Smooth muscle cell (in vitro differentiated cells): ENCODE measurements around the gene NR2F1. TPM values are rescaled to one million over a fixed set of nuclear protein-coding genes. Genes with fewer than 3 reads are reported as not detected.

Experiments used
- DNase-seq: peaks from one replicate; lab custom pipeline; 2025; ENCODE audit not compliant: unreplicated experiment; lab: John Stamatoyannopoulos, UW
- H2AFZ ChIP-seq: fragments of 200-600 bp; sonication (generic); 2 replicates; pipeline ENCODE4 v1.6.0; 2016; ENCODE audit warnings: antibody characterized with exemption, low read depth, mild to moderate bottlenecking
- H3F3A ChIP-seq: fragments of 200-600 bp; sonication (generic); 2 replicates; pipeline ENCODE4 v1.6.0; 2017; ENCODE audit warnings: antibody characterized with exemption, low read depth
- H3K27ac ChIP-seq: fragments of 200-600 bp; sonication (generic); 2 replicates; pipeline ENCODE4 v1.5.1; 2016; ENCODE audit warnings: low read depth, mild to moderate bottlenecking
- H3K27me3 ChIP-seq: fragments of 200-600 bp; sonication (generic); 2 replicates; pipeline ENCODE4 v1.6.1; 2016; ENCODE audit warnings: low read depth, mild to moderate bottlenecking
- H3K36me3 ChIP-seq: fragments of 200-600 bp; sonication (generic); 2 replicates; pipeline ENCODE4 v1.5.1; 2016; ENCODE audit warnings: low read depth
- H3K4me1 ChIP-seq: fragments of 200-600 bp; sonication (generic); 2 replicates; pipeline ENCODE4 v1.5.1; 2016; ENCODE audit warnings: low read depth
- H3K4me2 ChIP-seq: fragments of 200-600 bp; sonication (generic); 2 replicates; pipeline ENCODE4 v1.6.0; 2016; ENCODE audit warnings: mild to moderate bottlenecking
- H3K4me3 ChIP-seq: fragments of 200-600 bp; sonication (generic); 2 replicates; pipeline ENCODE4 v1.5.1; 2016; ENCODE audit warnings: mild to moderate bottlenecking
- H3K79me2 ChIP-seq: fragments of 200-600 bp; sonication (generic); 2 replicates; pipeline ENCODE4 v1.6.0; 2016; ENCODE audit warnings: low read depth, mild to moderate bottlenecking
- H3K9ac ChIP-seq: fragments of 200-600 bp; sonication (generic); 2 replicates; pipeline ENCODE4 v1.6.0; 2016; ENCODE audit warnings: low read depth
- H3K9me3 ChIP-seq: fragments of 200-600 bp; sonication (generic); replicated peaks from 2 replicates; pipeline ENCODE4 v1.5.1; 2016; ENCODE audit warnings: low read depth
- H4K20me1 ChIP-seq: fragments of 200-600 bp; sonication (generic); 2 replicates; pipeline ENCODE4 v1.6.0; 2016; ENCODE audit warnings: low read depth
- CTCF ChIP-seq: fragments of 200-600 bp; sonication (generic); IDR thresholded peaks from 2 replicates; pipeline ENCODE4 v1.5.1; 2017; ENCODE audit warnings: borderline replicate concordance, mild to moderate bottlenecking, antibody characterized with exemption; ENCODE audit not compliant: insufficient read depth, poor library complexity, severe bottlenecking
- WGBS: methylation state at CpG from one replicate; pipeline ENCODE4 v1.1.7; 2016; ENCODE audit warnings: low lambda C conversion rate; 5-methylcytosine and 5-hydroxymethylcytosine counted together
- polyA plus RNA-seq: library from polyadenylated mRNA; unstranded; fragments of >200 nt; fragmentation: Nextera tagmentation; extraction: Ambion mirVana; gene quantifications from 2 replicates; pipeline ENCODE4 v1.2.1, GENCODE V29; 2016
- total RNA-seq: library from RNA; depleted of rRNA; stranded (reverse); fragments of >200 nt; gene quantifications from 2 replicates; pipeline ENCODE4 v1.2.3, GENCODE V29; 2014

Gene NR2F1
- total and polyA plus RNA-seq, 2 experiments from 2014 or later, result 6.0 to 8.2 TPM

- Histone ChIP-seq H3K9me3 (no peaks in the 10 kb centered on the region), H3K4me3 (peak overlapping the region; percentile 79), H3K27me3 (peaks cover 69% of the 10 kb centered on the region), H3K27ac (no peak overlapping the region), H4K20me1 (peaks cover 26% of the 10 kb centered on the region), H3K4me1 (peaks cover 51% of the 10 kb centered on the region), H3K36me3 (no peaks in the 10 kb centered on the region), H3K9ac (no peak overlapping the region), H3F3A (peaks cover 6% of the 10 kb centered on the region), H3K4me2 (peak overlapping the region; percentile 98), H3K79me2 (peaks cover 6% of the 10 kb centered on the region), H2AFZ (peak overlapping the region; percentile 72)
- no peak for TF ChIP-seq CTCF
- DNase-seq, result no peak
- 6% methylated on average over 46 of the region's 49 CpGs for WGBS
These were observed 4.0 kb upstream of the NR2F1 start for GRCh38 chr5:93578813-93579691.

GRCh38 chr5:93579692-93580062 lies 3.3 kb upstream of the NR2F1 start:
- Histone ChIP-seq H3F3A (peaks cover 6% of the 10 kb centered on the region), H3K9ac (peak overlapping the region; percentile 36), H4K20me1 (peaks cover 20% of the 10 kb centered on the region), H3K36me3 (no peaks in the 10 kb centered on the region), H3K27ac (no peak overlapping the region), H3K4me2 (peak overlapping the region; percentile 98), H3K4me3 (peak overlapping the region; percentile 79), H3K9me3 (no peaks in the 10 kb centered on the region), H3K27me3 (peaks cover 63% of the 10 kb centered on the region), H3K79me2 (peaks cover 6% of the 10 kb centered on the region), H2AFZ (peak overlapping the region; percentile 95), H3K4me1 (peaks cover 45% of the 10 kb centered on the region)
- no peak for TF ChIP-seq CTCF
- WGBS, result 2% methylated on average over 31 of the region's 32 CpGs
- DNase-seq, result no peak

GRCh38 chr5:93580063-93580926 lies 2.7 kb upstream of the NR2F1 start:
- no peak overlapping the region for H3K27ac ChIP-seq
- WGBS, result under 1% methylated on average over 73 of the region's 73 CpGs
- H3F3A ChIP-seq, result peaks cover 6% of the 10 kb centered on the region
- peaks cover 39% of the 10 kb centered on the region for H3K4me1 ChIP-seq
- H3K27me3 ChIP-seq, result peaks cover 57% of the 10 kb centered on the region
- peaks cover 6% of the 10 kb centered on the region for H3K79me2 ChIP-seq
- H3K4me3 ChIP-seq, result peak overlapping the region; percentile 79
- peak overlapping the region; percentile 98 for H3K4me2 ChIP-seq
- DNase-seq, result no peak
- no peaks in the 10 kb centered on the region for H3K36me3 ChIP-seq
- no peak for TF ChIP-seq CTCF
- peak overlapping the region; percentile 95 for H2AFZ ChIP-seq
- peaks cover 14% of the 10 kb centered on the region for H4K20me1 ChIP-seq
- H3K9ac ChIP-seq, result peak overlapping the region; percentile 36
- H3K9me3 ChIP-seq, result no peaks in the 10 kb centered on the region
